ENCODE measurements around the gene BEGAIN. TPM values are rescaled to one million over a fixed set of nuclear protein-coding genes. Genes with fewer than 3 reads are reported as not detected.

The BEGAIN gene
- polyA plus RNA-seq (ENCODE audit: insufficient read length), result 4.9 TPM

GRCh38 chr14:100587086-100587762, at the start of gene BEGAIN:
Gene BEGAIN (minus strand): TSS chr14:100587417. CDS start chr14:100587290, 127 bp downstream.
- DNase-seq, result no peak

GRCh38 chr14:100636559-100636958, 49.3 kb upstream of the BEGAIN start:
- DNase-seq, result no peak

- DNase-seq, result no peak
These were observed 46.8 kb upstream of the BEGAIN start for GRCh38 chr14:100634026-100634425.

- DNase-seq, result no peak
These were observed 46.2 kb upstream of the BEGAIN start for GRCh38 chr14:100633406-100633805.

- DNase-seq, result no peak
These were observed 42.5 kb upstream of the BEGAIN start for GRCh38 chr14:100629696-100630095.

- DNase-seq, result no peak
These were observed 41.9 kb upstream of the BEGAIN start for GRCh38 chr14:100629098-100629497.

- DNase-seq, result no peak
These were observed 41.0 kb upstream of the BEGAIN start for GRCh38 chr14:100628225-100628624.

- DNase-seq, result no peak
These were observed 39.4 kb upstream of the BEGAIN start for GRCh38 chr14:100626614-100627013.

GRCh38 chr14:100623961-100624360, 36.7 kb upstream of the BEGAIN start:
- no peak for DNase-seq

GRCh38 chr14:100623557-100623956, 36.3 kb upstream of the BEGAIN start:
- DNase-seq, result no peak

- no peak for DNase-seq
These were observed 35.7 kb upstream of the BEGAIN start for GRCh38 chr14:100622708-100623485.

GRCh38 chr14:100622224-100622623, 35.0 kb upstream of the BEGAIN start:
- no peak for DNase-seq

- DNase-seq, result no peak
These were observed 34.6 kb upstream of the BEGAIN start for GRCh38 chr14:100621806-100622205.

GRCh38 chr14:100620255-100621100, 33.3 kb upstream of the BEGAIN start:
- no peak for DNase-seq

- no peak for DNase-seq
These were observed 32.4 kb upstream of the BEGAIN start for GRCh38 chr14:100619396-100620254.

- no peak for DNase-seq
These were observed 31.6 kb upstream of the BEGAIN start for GRCh38 chr14:100618763-100619320.

- DNase-seq, result no peak
These were observed 31.1 kb upstream of the BEGAIN start for GRCh38 chr14:100618318-100618693.

- peak; percentile 49 for DNase-seq
These were observed 30.4 kb upstream of the BEGAIN start for GRCh38 chr14:100617410-100618317.

GRCh38 chr14:100616854-100617409, 29.7 kb upstream of the BEGAIN start:
- no peak for DNase-seq

All from hindlimb muscle (tissue), 1 donor.